ENCODE results near the gene STARD9. TPM values are rescaled to one million over a fixed set of nuclear protein-coding genes. Genes with fewer than 3 reads are reported as not detected.

The STARD9 gene
- total and polyA plus RNA-seq, 7 experiments from 2014 or later, result 0.13 to 10.5 (median 4.0) TPM

DNA sequence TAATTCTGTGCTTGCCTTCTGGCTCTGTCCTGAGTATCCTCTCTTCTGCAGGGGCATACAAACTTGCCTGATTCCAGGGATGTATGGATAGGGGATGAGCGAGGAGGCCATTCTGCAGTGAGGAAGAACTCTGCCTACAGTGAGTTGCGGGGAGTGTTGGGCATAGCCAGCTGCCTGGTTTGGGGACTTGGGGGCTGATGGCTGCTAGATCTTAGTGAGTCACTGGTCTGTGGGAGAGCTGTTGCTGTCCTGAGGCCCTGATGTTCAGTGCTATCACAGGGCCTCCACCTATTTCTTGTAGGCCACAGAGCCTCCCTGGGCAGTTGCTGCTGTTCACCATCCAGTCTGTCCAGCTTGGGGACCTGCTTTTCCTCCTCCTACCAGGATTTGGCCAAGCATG lies 141.2 kb downstream of the STARD9 start:
- intact Hi-C loops (cut with micrococcal nuclease), result no loop called here
- ATAC-seq (no peak), DNase-seq (no peak)
- Mint-ChIP-seq H3K27me3 (no peaks in the 10 kb centered on the region), H3K27ac (no peak overlapping the region), H3K9me3 (no peaks in the 10 kb centered on the region), H3K4me3 (no peak overlapping the region), H3K4me1 (no peaks in the 10 kb centered on the region), H3K36me3 (peaks cover 0 to 6% (median 0%) of the 10 kb centered on the region in 5 donors)
- ChIA-PET POLR2A (no interaction called here), CTCF (no interaction called here)
- Histone ChIP-seq H3K9me3 (ENCODE audit: control insufficient read depth in 2 of 3, low read length in 3 of 3) (no peaks in the 10 kb centered on the region), H3K4me1 (ENCODE audit: control insufficient read depth in 2 of 2, insufficient read depth in 2 of 2, low read length in 2 of 2) (no peaks in the 10 kb centered on the region), H3K27ac (ENCODE audit: low read depth, low read length) (no peak overlapping the region), H3K36me3 (ENCODE audit: control insufficient read depth in 2 of 3, insufficient read depth in 3 of 3, low read length in 3 of 3) (peaks cover 0 to 13% (median 0%) of the 10 kb centered on the region in 3 experiments), H3K4me3 (ENCODE audit: low read length) (no peak overlapping the region), H3K27me3 (ENCODE audit: control insufficient read depth in 2 of 2, insufficient read depth in 2 of 2, low read length in 2 of 2) (no peaks in the 10 kb centered on the region)

DNA sequence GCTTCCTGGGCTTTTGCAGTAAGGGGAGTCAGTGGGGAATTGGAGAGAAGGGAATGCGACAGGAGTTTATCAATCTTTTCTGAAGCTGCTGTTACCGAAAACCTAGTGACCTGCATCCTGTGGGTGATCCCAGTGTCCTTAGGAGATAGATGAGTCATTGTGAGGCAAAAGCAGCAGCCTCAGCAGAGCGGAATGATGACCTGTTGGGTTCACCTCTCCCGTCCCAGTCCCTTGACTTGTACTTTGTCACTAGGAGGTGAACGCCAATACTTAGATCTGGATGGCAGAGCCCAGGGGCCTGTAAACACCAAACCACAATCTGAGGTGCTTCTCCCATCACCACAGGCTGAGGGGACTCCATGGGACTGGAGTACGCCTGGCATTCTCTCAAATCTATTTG lies 143.6 kb downstream of the STARD9 start:
- POLR2A ChIA-PET, result no interaction called here
- no peaks in the 10 kb centered on the region for H3K9me3 Mint-ChIP-seq
- Histone ChIP-seq H3K4me1 (ENCODE audit: control insufficient read depth in 2 of 2, insufficient read depth in 2 of 2, low read length in 2 of 2) (no peaks in the 10 kb centered on the region), H3K27ac (ENCODE audit: low read depth, low read length) (no peak overlapping the region), H3K36me3 (ENCODE audit: control insufficient read depth in 2 of 3, insufficient read depth in 3 of 3, low read length in 3 of 3) (peaks cover 0 to 33% (median 0%) of the 10 kb centered on the region in 3 experiments), H3K9me3 (ENCODE audit: control insufficient read depth in 2 of 3, low read length in 3 of 3) (no peaks in the 10 kb centered on the region), H3K27me3 (ENCODE audit: control insufficient read depth in 2 of 2, insufficient read depth in 2 of 2, low read length in 2 of 2) (no peaks in the 10 kb centered on the region), H3K4me3 (ENCODE audit: low read length) (no peak overlapping the region)
- no peak for ATAC-seq
- H3K27ac Mint-ChIP-seq, result no peak overlapping the region
- no peaks in the 10 kb centered on the region for H3K27me3 Mint-ChIP-seq
- DNase-seq, result no peak
- peaks cover 0 to 8% (median 0%) of the 10 kb centered on the region in 5 donors for H3K36me3 Mint-ChIP-seq
- intact Hi-C loops (cut with micrococcal nuclease), result no loop called here
- CTCF ChIA-PET, result no interaction called here
- H3K4me3 Mint-ChIP-seq, result no peak overlapping the region
- no peaks in the 10 kb centered on the region for H3K4me1 Mint-ChIP-seq

DNA sequence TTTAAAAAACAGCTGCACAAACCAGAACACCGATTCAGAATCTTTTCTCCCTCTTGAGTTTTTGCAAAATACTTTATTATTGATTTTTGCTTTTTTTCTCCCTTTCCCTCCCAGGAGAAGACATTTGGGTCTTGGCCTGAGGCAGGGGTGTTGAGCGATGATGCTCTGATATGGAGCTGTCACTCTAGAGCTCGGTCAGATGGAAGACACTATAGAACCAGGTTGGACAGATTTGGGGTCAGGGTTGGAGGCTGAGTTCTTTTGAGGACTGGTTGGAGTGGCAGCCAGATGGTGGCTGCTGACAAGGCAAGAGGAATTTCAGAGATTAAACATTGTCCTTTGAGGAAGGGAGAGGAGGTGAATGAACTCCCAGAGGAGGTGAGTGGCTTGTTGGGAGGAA lies 144.7 kb downstream of the STARD9 start:
- no peak for ATAC-seq
- no peak overlapping the region for H3K4me3 Mint-ChIP-seq
- Histone ChIP-seq H3K27ac (ENCODE audit: low read depth, low read length) (no peak overlapping the region), H3K36me3 (ENCODE audit: control insufficient read depth in 2 of 3, insufficient read depth in 3 of 3, low read length in 3 of 3) (peaks cover 0 to 43% (median 2%) of the 10 kb centered on the region in 3 experiments), H3K27me3 (ENCODE audit: control insufficient read depth in 2 of 2, insufficient read depth in 2 of 2, low read length in 2 of 2) (no peaks in the 10 kb centered on the region), H3K4me1 (ENCODE audit: control insufficient read depth in 2 of 2, insufficient read depth in 2 of 2, low read length in 2 of 2) (no peaks in the 10 kb centered on the region), H3K9me3 (ENCODE audit: control insufficient read depth in 2 of 3, low read length in 3 of 3) (no peaks in the 10 kb centered on the region), H3K4me3 (ENCODE audit: low read length) (no peak overlapping the region)
- POLR2A ChIA-PET, result interaction anchor here (0.6 kb wide), 1 partner anchor 273 kb away, joined by 4 read pairs; no protein-coding TSS in a partner anchor
- no peaks in the 10 kb centered on the region for H3K9me3 Mint-ChIP-seq
- DNase-seq, result no peak
- no peaks in the 10 kb centered on the region for H3K4me1 Mint-ChIP-seq
- intact Hi-C loops (cut with micrococcal nuclease), result no loop called here
- peaks cover 0 to 15% (median 6%) of the 10 kb centered on the region in 5 donors for H3K36me3 Mint-ChIP-seq
- H3K27me3 Mint-ChIP-seq, result no peaks in the 10 kb centered on the region
- CTCF ChIA-PET, result no interaction called here
- peak overlapping the region in 6 of 9 donors; percentile 6 to 79 (median 28) for H3K27ac Mint-ChIP-seq

DNA sequence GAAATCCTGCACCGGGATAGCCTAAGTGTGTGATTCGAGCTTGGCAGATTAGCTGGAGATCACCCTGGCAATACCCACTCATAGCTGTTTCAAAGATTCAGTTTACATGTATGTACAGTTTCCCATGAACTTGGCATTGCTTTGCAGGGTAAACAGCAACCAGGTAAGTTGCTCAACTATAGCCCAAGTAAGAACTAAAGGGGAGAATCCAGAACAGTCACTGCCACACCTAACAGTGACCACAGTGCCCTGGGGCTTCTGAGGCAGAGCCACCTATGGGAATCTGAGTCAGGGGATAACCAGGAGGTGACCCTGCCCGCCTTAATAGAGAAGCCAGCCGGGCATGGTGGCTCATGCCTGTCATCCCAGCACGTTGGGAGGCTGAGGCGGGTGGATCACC lies 145.6 kb downstream of the STARD9 start:
- no peak for ATAC-seq
- ChIA-PET POLR2A (no interaction called here), CTCF (no interaction called here)
- intact Hi-C loops (cut with micrococcal nuclease), result no loop called here
- Mint-ChIP-seq H3K27ac (peak overlapping the region in 1 of 9 donors; percentile 32), H3K9me3 (no peaks in the 10 kb centered on the region), H3K36me3 (peaks cover 0 to 21% (median 6%) of the 10 kb centered on the region in 5 donors), H3K4me3 (no peak overlapping the region), H3K4me1 (no peaks in the 10 kb centered on the region), H3K27me3 (no peaks in the 10 kb centered on the region)
- H3K4me3 ChIP-seq (ENCODE audit: low read length), result no peak overlapping the region
- no peaks in the 10 kb centered on the region for H3K4me1 ChIP-seq (ENCODE audit: control insufficient read depth in 2 of 2, insufficient read depth in 2 of 2, low read length in 2 of 2)
- H3K9me3 ChIP-seq (ENCODE audit: control insufficient read depth in 2 of 3, low read length in 3 of 3), result no peaks in the 10 kb centered on the region
- no peaks in the 10 kb centered on the region for H3K27me3 ChIP-seq (ENCODE audit: control insufficient read depth in 2 of 2, insufficient read depth in 2 of 2, low read length in 2 of 2)
- H3K36me3 ChIP-seq (ENCODE audit: control insufficient read depth in 2 of 3, insufficient read depth in 3 of 3, low read length in 3 of 3), result peaks cover 0 to 53% (median 7%) of the 10 kb centered on the region in 3 experiments
- no peak overlapping the region for H3K27ac ChIP-seq (ENCODE audit: low read depth, low read length)
- no peak for DNase-seq

DNA sequence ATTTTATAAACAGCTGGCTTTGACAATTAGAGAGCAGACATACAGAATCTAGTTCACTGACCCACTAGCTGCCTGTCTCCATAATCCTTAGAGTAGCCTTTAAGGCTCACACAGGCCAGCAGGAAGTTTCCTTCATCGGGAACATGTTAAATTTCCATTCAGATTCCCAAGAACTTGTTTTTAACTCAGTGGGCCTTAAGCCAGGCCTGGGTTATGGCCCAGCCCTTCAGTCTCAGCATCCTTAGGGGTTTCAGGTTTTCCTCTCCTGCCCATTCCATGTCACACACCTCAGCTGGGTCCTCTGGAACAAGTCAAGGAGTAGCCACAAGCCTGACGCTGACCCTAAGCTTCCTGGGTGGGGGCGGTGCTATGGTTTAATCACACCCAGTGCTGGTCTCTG lies 146.5 kb downstream of the STARD9 start:
- Mint-ChIP-seq H3K9me3 (no peaks in the 10 kb centered on the region), H3K27me3 (no peaks in the 10 kb centered on the region), H3K27ac (no peak overlapping the region), H3K36me3 (peaks cover 0 to 25% (median 10%) of the 10 kb centered on the region in 5 donors), H3K4me1 (no peaks in the 10 kb centered on the region), H3K4me3 (no peak overlapping the region)
- DNase-seq, result no peak
- intact Hi-C loops (cut with micrococcal nuclease), result no loop called here
- Histone ChIP-seq H3K27ac (ENCODE audit: low read depth, low read length) (no peak overlapping the region), H3K4me1 (ENCODE audit: control insufficient read depth in 2 of 2, insufficient read depth in 2 of 2, low read length in 2 of 2) (no peaks in the 10 kb centered on the region), H3K9me3 (ENCODE audit: control insufficient read depth in 2 of 3, low read length in 3 of 3) (no peaks in the 10 kb centered on the region), H3K27me3 (ENCODE audit: control insufficient read depth in 2 of 2, insufficient read depth in 2 of 2, low read length in 2 of 2) (no peaks in the 10 kb centered on the region), H3K4me3 (ENCODE audit: low read length) (no peak overlapping the region), H3K36me3 (ENCODE audit: control insufficient read depth in 2 of 3, insufficient read depth in 3 of 3, low read length in 3 of 3) (peaks cover 0 to 62% (median 7%) of the 10 kb centered on the region in 3 experiments)
- ChIA-PET POLR2A (no interaction called here), CTCF (no interaction called here)
- no peak for ATAC-seq

DNA sequence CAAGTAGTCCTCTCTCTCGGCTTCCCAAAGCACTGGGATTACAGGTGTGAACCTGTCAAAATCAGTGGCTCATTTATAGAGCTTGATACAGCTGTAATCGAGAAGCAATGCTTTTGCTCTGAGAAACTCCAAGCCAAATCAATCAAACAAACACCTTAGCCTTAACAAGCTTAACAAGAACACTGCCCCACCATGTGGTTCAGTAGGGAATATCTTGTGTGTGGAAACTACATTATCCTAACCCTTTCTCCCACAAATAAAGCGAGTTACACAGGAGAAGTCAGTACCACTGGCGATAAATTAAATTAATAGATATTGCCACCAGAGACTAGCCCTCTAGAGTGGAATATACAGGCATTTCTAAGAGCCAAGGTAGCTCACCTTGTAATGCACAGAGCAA lies 147.7 kb downstream of the STARD9 start:
- CTCF ChIA-PET, result interaction anchor here (1.5 kb wide), 1 partner anchor 203 kb away, joined by 6 read pairs; no protein-coding TSS in a partner anchor
- Histone ChIP-seq H3K4me3 (ENCODE audit: low read length) (no peak overlapping the region), H3K36me3 (ENCODE audit: control insufficient read depth in 2 of 3, insufficient read depth in 3 of 3, low read length in 3 of 3) (peaks cover 0 to 73% (median 12%) of the 10 kb centered on the region in 3 experiments), H3K27me3 (ENCODE audit: control insufficient read depth in 2 of 2, insufficient read depth in 2 of 2, low read length in 2 of 2) (no peaks in the 10 kb centered on the region), H3K9me3 (ENCODE audit: control insufficient read depth in 2 of 3, low read length in 3 of 3) (no peaks in the 10 kb centered on the region), H3K4me1 (ENCODE audit: control insufficient read depth in 2 of 2, insufficient read depth in 2 of 2, low read length in 2 of 2) (no peaks in the 10 kb centered on the region), H3K27ac (ENCODE audit: low read depth, low read length) (no peak overlapping the region)
- ATAC-seq, result no peak
- Mint-ChIP-seq H3K27me3 (no peaks in the 10 kb centered on the region), H3K27ac (peak overlapping the region in 3 of 9 donors; percentile 34 to 67 (median 34)), H3K4me1 (no peaks in the 10 kb centered on the region), H3K4me3 (no peak overlapping the region), H3K9me3 (no peaks in the 10 kb centered on the region), H3K36me3 (peaks cover 0 to 29% (median 11%) of the 10 kb centered on the region in 5 donors)
- POLR2A ChIA-PET, result interaction anchor here (0.6 kb wide), 1 partner anchor 70 kb away, joined by 3 read pairs; no protein-coding TSS in a partner anchor
- DNase-seq, result no peak
- intact Hi-C loops (cut with micrococcal nuclease), result no loop called here

DNA sequence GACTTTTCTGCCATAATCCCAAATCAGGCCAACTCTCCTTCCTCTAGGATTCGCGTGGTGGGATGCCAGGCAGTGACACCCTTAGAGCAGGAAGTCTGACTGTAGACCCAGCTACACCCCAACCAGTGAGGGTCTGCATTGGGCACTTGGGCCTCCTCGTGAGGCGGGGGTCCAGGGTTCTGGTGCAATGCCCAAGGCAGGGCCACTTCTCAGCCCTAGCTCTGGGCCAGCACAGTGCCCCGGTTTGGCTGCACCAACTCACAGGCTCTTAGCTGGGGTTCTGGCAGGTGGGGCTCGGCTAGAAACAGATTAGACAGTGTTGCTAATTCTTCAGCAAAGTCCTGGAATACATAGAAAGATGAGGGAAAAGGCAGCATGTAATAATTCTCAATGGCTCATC lies 148.9 kb downstream of the STARD9 start:
- no peak overlapping the region for H3K27ac ChIP-seq (ENCODE audit: low read depth, low read length)
- ChIA-PET CTCF (interaction anchor here (1.5 kb wide), 1 partner anchor 202 kb away, joined by 6 read pairs; no protein-coding TSS in a partner anchor), POLR2A (interaction anchor here (0.8 kb wide), 1 partner anchor 11 kb away, joined by 3 read pairs; no protein-coding TSS in a partner anchor)
- no peaks in the 10 kb centered on the region for H3K4me1 ChIP-seq (ENCODE audit: control insufficient read depth in 2 of 2, insufficient read depth in 2 of 2, low read length in 2 of 2)
- H3K4me3 Mint-ChIP-seq, result no peak overlapping the region
- no peak overlapping the region for H3K4me3 ChIP-seq (ENCODE audit: low read length)
- peaks cover 0 to 84% (median 12%) of the 10 kb centered on the region in 3 experiments for H3K36me3 ChIP-seq (ENCODE audit: control insufficient read depth in 2 of 3, insufficient read depth in 3 of 3, low read length in 3 of 3)
- H3K9me3 Mint-ChIP-seq, result no peaks in the 10 kb centered on the region
- H3K27me3 ChIP-seq (ENCODE audit: control insufficient read depth in 2 of 2, insufficient read depth in 2 of 2, low read length in 2 of 2), result no peaks in the 10 kb centered on the region
- H3K4me1 Mint-ChIP-seq, result peaks cover 0 to 2% (median 0%) of the 10 kb centered on the region in 7 donors
- no peak for DNase-seq
- intact Hi-C loops (cut with micrococcal nuclease), result no loop called here
- no peaks in the 10 kb centered on the region for H3K9me3 ChIP-seq (ENCODE audit: control insufficient read depth in 2 of 3, low read length in 3 of 3)
- peaks cover 4 to 29% (median 11%) of the 10 kb centered on the region in 5 donors for H3K36me3 Mint-ChIP-seq
- no peak for ATAC-seq
- H3K27me3 Mint-ChIP-seq, result no peaks in the 10 kb centered on the region
- peak overlapping the region in 1 of 9 donors; percentile 40 for H3K27ac Mint-ChIP-seq

Data from naive thymus-derived CD4-positive, alpha-beta T cell (primary cell).